MM.1S (cell line): ENCODE measurements around the gene FAM53A.

Experiments used
- DNase-seq: peaks from one replicate; pipeline ENCODE4 v3.0.0-alpha.2; 2015
- H2AFZ ChIP-seq: fragments of 300-600 bp; sonication (generic); 2 replicates; pipeline ENCODE4 v1.6.0; 2016; ENCODE audit warnings: antibody characterized with exemption, low read length
- H3F3A ChIP-seq: fragments of 300-600 bp; sonication (generic); 2 replicates; pipeline ENCODE4 v1.6.1; 2016; ENCODE audit warnings: mild to moderate bottlenecking, antibody characterized with exemption, low read length, moderate library complexity, mixed read lengths; ENCODE audit not compliant: insufficient read depth
- H3K27ac ChIP-seq: fragments of 300-600 bp; sonication (generic); 2 replicates; pipeline ENCODE4 v1.5.1; 2016; ENCODE audit warnings: mild to moderate bottlenecking, low read length
- H3K27me3 ChIP-seq: fragments of 300-600 bp; sonication (generic); replicated peaks from 2 replicates; pipeline ENCODE4 v1.6.0; 2016; ENCODE audit warnings: low read length; ENCODE audit not compliant: insufficient read depth
- H3K36me3 ChIP-seq: fragments of 300-600 bp; sonication (generic); replicated peaks from 2 replicates; pipeline ENCODE4 v1.6.1; 2016; ENCODE audit warnings: mild to moderate bottlenecking, low read length, mixed read lengths; ENCODE audit not compliant: insufficient read depth
- H3K4me1 ChIP-seq: fragments of 300-600 bp; sonication (generic); 2 replicates; pipeline ENCODE4 v1.6.1; 2016; ENCODE audit warnings: low read length, mixed read lengths
- H3K4me2 ChIP-seq: fragments of 300-600 bp; sonication (generic); 2 replicates; pipeline ENCODE4 v1.6.0; 2016; ENCODE audit warnings: low read depth, low read length
- H3K4me3 ChIP-seq: fragments of 300-600 bp; sonication (generic); 2 replicates; pipeline ENCODE4 v1.5.1; 2016; ENCODE audit warnings: low read length, mixed read lengths
- H3K79me2 ChIP-seq: fragments of 300-600 bp; sonication (generic); 2 replicates; pipeline ENCODE4 v1.6.1; 2016; ENCODE audit warnings: mixed run types, low read length, mixed read lengths
- H3K9ac ChIP-seq: fragments of 300-600 bp; sonication (generic); 2 replicates; pipeline ENCODE4 v1.6.1; 2016; ENCODE audit warnings: low read length, mixed read lengths
- H3K9me2 ChIP-seq: fragments of 300-600 bp; sonication (generic); replicated peaks from 2 replicates; pipeline ENCODE4 v1.6.1; 2016; ENCODE audit warnings: mild to moderate bottlenecking, low read length, mixed read lengths; ENCODE audit not compliant: insufficient read depth
- H3K9me3 ChIP-seq: fragments of 300-600 bp; sonication (generic); replicated peaks from 2 replicates; pipeline ENCODE4 v1.6.1; 2016; ENCODE audit warnings: mild to moderate bottlenecking, low read length, mixed read lengths; ENCODE audit not compliant: insufficient read depth
- H4K20me1 ChIP-seq: fragments of 300-600 bp; sonication (generic); 2 replicates; pipeline ENCODE4 v1.6.1; 2016; ENCODE audit warnings: mild to moderate bottlenecking, low read length, moderate library complexity, mixed read lengths; ENCODE audit not compliant: insufficient read depth
- EZH2 ChIP-seq: fragments of 300-600 bp; sonication (generic); optimal IDR thresholded peaks from 2 replicates; pipeline ENCODE3; 2017; ENCODE audit warnings: low read depth, mild to moderate bottlenecking, antibody characterized with exemption, low read length, mixed read lengths
- EZH2phosphoT487 ChIP-seq: fragments of 300-600 bp; sonication (generic); IDR thresholded peaks from 2 replicates; pipeline ENCODE4 v1.6.1; 2018; ENCODE audit warnings: antibody characterized with exemption, low read length
- TF ChIP-seq, protein P1 (sequence below): fragments of 300-600 bp; sonication (generic); IDR thresholded peaks from 2 replicates; pipeline ENCODE4 v1.5.1; 2016; ENCODE audit warnings: antibody characterized with exemption, low read length, mixed read lengths

Gene FAM53A

DNA sequence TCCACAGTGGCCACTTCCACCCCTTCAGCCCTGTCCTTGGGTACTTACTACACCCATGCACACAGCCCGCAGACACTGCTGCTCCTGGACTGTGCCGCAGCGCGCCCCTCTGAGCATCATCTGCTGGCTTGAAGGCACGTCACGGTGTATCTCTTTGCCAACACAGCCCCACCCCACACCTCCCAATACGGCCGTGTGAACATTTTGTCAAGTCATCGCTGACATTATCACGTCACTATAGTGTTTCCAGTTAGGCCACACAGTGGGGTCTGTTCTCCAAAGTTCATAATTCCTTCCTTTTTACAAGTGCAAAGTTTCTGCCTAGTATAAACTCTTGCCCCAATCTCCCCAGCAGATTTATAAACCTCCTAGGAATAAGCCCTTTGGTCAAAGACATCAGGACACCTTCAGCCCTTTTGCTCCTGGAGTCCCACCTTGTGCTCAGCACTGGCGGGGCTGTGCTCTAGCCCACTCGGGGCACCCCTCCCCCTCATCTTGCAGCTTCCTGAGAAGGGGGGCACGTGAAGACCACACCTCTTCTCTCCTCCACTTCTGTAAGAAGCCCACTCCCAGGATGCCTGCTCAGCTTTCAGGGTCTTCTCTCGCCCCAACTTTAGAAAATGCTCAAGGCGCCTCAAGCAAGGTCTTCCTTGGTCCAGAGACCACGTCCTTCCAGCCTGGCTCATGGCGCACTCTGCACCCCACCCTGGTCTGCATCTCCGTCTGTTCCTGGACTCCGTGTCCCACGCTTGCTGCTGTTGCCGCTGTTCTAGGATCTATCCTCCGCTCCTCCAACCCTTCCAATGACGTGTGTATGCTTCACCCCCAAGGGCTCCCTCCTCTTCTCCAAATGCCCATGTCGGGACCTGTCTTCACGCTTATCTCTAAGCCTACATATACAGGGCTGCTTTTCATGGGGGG lies 7.2 kb downstream of the FAM53A start:
- H3K36me3 ChIP-seq, result no peaks in the 10 kb centered on the region
- no peak overlapping the region for H3K4me3 ChIP-seq
- H3K9ac ChIP-seq, result no peak overlapping the region
- no peak for TF ChIP-seq EZH2
- no peak for TF ChIP-seq EZH2phosphoT487
- TF ChIP-seq, protein P1, sequence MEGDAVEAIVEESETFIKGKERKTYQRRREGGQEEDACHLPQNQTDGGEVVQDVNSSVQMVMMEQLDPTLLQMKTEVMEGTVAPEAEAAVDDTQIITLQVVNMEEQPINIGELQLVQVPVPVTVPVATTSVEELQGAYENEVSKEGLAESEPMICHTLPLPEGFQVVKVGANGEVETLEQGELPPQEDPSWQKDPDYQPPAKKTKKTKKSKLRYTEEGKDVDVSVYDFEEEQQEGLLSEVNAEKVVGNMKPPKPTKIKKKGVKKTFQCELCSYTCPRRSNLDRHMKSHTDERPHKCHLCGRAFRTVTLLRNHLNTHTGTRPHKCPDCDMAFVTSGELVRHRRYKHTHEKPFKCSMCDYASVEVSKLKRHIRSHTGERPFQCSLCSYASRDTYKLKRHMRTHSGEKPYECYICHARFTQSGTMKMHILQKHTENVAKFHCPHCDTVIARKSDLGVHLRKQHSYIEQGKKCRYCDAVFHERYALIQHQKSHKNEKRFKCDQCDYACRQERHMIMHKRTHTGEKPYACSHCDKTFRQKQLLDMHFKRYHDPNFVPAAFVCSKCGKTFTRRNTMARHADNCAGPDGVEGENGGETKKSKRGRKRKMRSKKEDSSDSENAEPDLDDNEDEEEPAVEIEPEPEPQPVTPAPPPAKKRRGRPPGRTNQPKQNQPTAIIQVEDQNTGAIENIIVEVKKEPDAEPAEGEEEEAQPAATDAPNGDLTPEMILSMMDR, result no peak
- peaks cover 19% of the 10 kb centered on the region; the same call in 1 of the 2 replicates for H3K27me3 ChIP-seq
- H3K27ac ChIP-seq, result no peak overlapping the region
- H3K4me1 ChIP-seq, result no peaks in the 10 kb centered on the region
- no peaks in the 10 kb centered on the region for H3K9me3 ChIP-seq
- no peak overlapping the region for H3K4me2 ChIP-seq
- H2AFZ ChIP-seq, result no peak overlapping the region
- no peaks in the 10 kb centered on the region for H4K20me1 ChIP-seq
- no peaks in the 10 kb centered on the region for H3F3A ChIP-seq
- no peaks in the 10 kb centered on the region for H3K9me2 ChIP-seq
- DNase-seq, result no peak
- no peaks in the 10 kb centered on the region for H3K79me2 ChIP-seq

DNA sequence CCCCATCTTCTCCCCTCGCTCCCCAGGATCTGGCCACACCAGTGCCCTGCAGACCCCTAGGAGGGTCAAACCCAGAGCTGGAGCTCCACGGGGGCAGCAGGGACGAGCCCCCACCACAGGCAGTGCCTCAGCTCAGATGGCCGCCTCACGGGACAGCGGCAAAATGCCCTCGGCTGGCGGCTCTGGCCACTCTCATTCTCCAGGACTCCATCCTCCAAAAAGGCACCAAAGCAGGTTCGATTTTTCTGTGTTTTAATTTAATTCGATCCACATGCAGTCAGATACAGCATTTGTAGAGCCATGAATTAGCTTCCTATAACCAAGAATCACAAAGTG lies 8.3 kb downstream of the FAM53A start:
- no peak overlapping the region for H3K4me3 ChIP-seq
- peaks cover 19% of the 10 kb centered on the region; the same call in 1 of the 2 replicates for H3K27me3 ChIP-seq
- no peak overlapping the region for H3K4me2 ChIP-seq

DNA sequence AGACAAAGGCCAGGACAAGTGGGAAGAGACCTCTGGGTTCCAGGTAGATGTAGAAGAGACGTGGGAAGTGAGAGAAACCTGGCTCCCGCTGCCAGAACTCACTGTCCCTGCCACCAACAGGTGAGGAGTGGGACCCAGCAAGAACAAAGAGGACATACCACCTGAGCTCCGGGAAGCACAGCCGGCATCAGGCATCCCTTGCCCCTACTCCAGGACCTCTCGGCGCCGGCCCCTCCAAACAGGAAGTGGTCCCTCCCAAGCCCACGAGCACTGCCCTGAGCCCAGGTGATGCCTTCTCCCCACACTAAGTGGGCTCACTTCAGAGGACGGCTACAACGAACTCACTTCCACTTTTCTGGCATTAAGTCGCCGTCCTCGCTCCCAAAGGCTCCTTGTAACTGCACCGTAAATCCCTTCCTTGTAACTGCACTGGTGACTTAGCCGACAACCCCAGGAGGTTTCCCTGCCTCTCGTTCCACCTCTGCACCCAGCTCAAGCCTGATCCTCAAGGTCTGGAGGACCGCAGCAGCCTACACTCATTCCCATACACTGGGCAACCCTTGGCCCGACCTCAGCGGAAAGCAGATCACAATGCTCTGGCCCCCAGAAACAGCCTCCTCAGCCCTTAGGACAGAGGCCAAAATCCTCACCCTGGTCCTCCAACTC lies 8.8 kb downstream of the FAM53A start:
- DNase-seq, result no peak
- Histone ChIP-seq H3K4me2 (no peak overlapping the region), H3K27ac (no peak overlapping the region), H3K9me3 (no peaks in the 10 kb centered on the region), H3K79me2 (no peaks in the 10 kb centered on the region), H2AFZ (no peak overlapping the region), H3K27me3 (peaks cover 19% of the 10 kb centered on the region; the same call in 1 of the 2 replicates), H3K4me1 (no peaks in the 10 kb centered on the region), H3K9ac (no peak overlapping the region), H3F3A (no peaks in the 10 kb centered on the region), H3K36me3 (no peaks in the 10 kb centered on the region), H3K9me2 (no peaks in the 10 kb centered on the region), H4K20me1 (no peaks in the 10 kb centered on the region), H3K4me3 (no peak overlapping the region)
- TF ChIP-seq EZH2 (no peak), EZH2phosphoT487 (no peak)
- TF ChIP-seq, protein P1, result no peak

More for the DNA sequence above, 8.3 kb downstream of the FAM53A start:
- Histone ChIP-seq H3K79me2 (no peaks in the 10 kb centered on the region), H4K20me1 (no peaks in the 10 kb centered on the region), H3K27ac (no peak overlapping the region), H3K9me3 (no peaks in the 10 kb centered on the region), H3F3A (no peaks in the 10 kb centered on the region), H3K36me3 (no peaks in the 10 kb centered on the region), H2AFZ (no peak overlapping the region), H3K4me1 (no peaks in the 10 kb centered on the region), H3K9me2 (no peaks in the 10 kb centered on the region), H3K9ac (no peak overlapping the region)
- DNase-seq, result no peak
- TF ChIP-seq EZH2 (no peak), EZH2phosphoT487 (no peak)
- TF ChIP-seq, protein P1, result no peak
